ENCODE measurements around the gene KIAA2012.

The KIAA2012 gene

DNA sequence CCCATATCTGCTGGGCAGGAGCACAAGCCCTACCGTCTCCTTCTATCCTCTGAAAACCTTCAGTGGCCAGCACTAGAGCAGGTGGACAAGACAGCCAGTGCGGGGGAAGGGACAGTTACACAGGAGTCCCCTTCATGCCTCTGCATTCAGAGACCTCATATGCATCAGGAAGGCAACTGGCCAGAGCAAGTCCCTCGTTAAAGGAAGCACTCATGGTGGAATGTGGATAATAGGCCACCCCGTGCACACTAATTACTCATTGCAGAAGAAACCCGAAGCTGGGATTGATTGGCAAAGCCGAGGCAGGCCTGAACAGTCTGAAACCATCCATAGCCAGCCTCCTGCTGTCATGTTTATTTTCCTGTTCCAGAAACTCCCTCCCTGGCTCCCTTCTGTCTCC is 11.2 kb downstream of the KIAA2012 start:
- Histone ChIP-seq H3K36me3 (ENCODE audit: insufficient read depth, low read length) (no peaks in the 10 kb centered on the region), H2AFZ (ENCODE audit: low read length, unreplicated experiment) (no peak overlapping the region), H3K79me2 (ENCODE audit: control insufficient read depth, insufficient read depth, low read length, unreplicated experiment) (no peaks in the 10 kb centered on the region), H3K27me3 (ENCODE audit: insufficient read depth, low read length) (peaks cover 5% of the 10 kb centered on the region; the same call in 1 of the 2 replicates), H3K4me3 (ENCODE audit: low read depth, low read length) (no peak overlapping the region), H3K27ac (ENCODE audit: low read depth, low read length) (no peak overlapping the region), H3K4me1 (ENCODE audit: control insufficient read depth, insufficient read depth, low read length, unreplicated experiment) (no peaks in the 10 kb centered on the region)

DNA sequence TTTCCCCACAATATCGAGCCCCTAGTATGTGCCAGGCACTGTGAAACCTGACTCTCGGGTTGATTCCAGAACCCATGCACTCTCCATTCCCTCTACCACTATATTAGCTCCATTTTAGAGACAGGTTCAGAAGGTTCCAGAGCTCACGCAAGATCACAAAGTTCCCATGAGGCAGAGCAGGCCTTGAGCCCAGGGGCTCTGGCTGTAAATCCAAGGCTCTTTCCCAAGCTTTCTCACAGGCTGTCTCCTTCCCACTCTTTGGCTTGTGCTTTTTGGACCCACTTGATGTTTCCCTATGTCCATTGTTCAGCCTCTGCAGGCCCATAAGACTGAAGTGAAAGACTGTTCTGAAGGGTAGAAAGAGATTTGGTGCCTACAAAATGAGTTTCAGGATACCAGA is 15.7 kb downstream of the KIAA2012 start:
- no peaks in the 10 kb centered on the region for H3K79me2 ChIP-seq (ENCODE audit: control insufficient read depth, insufficient read depth, low read length, unreplicated experiment)
- no peak overlapping the region for H3K27ac ChIP-seq (ENCODE audit: low read depth, low read length)
- no peak overlapping the region for H3K4me3 ChIP-seq (ENCODE audit: low read depth, low read length)
- H3K27me3 ChIP-seq (ENCODE audit: insufficient read depth, low read length), result peaks cover 11% of the 10 kb centered on the region; the same call in 1 of the 2 replicates
- H2AFZ ChIP-seq (ENCODE audit: low read length, unreplicated experiment), result no peak overlapping the region
- no peaks in the 10 kb centered on the region for H3K4me1 ChIP-seq (ENCODE audit: control insufficient read depth, insufficient read depth, low read length, unreplicated experiment)
- no peaks in the 10 kb centered on the region for H3K36me3 ChIP-seq (ENCODE audit: insufficient read depth, low read length)

DNA sequence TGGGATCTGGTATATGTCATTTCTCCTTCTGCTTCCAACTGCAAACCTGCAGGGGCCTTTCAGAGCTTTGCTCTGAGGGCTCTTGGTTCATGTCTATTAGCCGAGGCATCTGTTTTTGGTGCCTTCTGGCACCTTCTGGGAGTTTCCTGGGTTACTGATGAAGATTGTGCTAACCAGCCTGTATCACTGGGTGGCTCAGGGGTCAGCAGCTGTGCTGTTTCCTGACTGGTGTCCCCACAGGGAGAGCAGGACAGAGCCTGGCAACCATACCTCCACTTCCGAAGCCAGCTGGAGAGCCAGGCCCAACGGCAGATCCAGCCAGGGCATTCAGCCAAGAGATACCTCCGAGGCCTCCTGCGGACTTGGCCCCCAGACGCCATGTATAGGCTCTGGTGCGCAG is 17.5 kb downstream of the KIAA2012 start:
- no peaks in the 10 kb centered on the region for H3K36me3 ChIP-seq (ENCODE audit: insufficient read depth, low read length)
- H3K27me3 ChIP-seq (ENCODE audit: insufficient read depth, low read length), result peaks cover 11% of the 10 kb centered on the region; the same call in 1 of the 2 replicates
- no peak overlapping the region for H3K27ac ChIP-seq (ENCODE audit: low read depth, low read length)
- H3K79me2 ChIP-seq (ENCODE audit: control insufficient read depth, insufficient read depth, low read length, unreplicated experiment), result no peaks in the 10 kb centered on the region
- H3K4me3 ChIP-seq (ENCODE audit: low read depth, low read length), result no peak overlapping the region
- no peak overlapping the region for H2AFZ ChIP-seq (ENCODE audit: low read length, unreplicated experiment)
- H3K4me1 ChIP-seq (ENCODE audit: control insufficient read depth, insufficient read depth, low read length, unreplicated experiment), result no peaks in the 10 kb centered on the region

DNA sequence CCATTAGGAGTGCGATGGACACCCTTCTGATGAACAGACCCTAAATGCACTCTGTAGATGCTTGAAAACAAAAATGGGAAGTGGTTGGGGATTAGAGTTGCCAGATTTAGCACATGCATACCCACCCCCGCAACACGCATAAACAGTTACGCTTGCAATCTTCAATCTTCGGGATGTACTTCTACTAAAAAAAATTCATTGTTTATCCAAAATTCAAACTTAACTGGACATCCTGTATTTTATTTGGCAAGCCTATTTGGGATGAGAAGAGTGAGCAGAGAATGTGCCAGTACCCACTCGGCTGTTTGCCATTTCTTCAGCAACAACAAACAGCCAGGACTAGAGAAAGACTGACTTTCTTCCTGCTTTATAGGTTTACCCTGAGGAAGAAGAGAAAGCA is 18.4 kb downstream of the KIAA2012 start:
- Histone ChIP-seq H3K4me1 (ENCODE audit: control insufficient read depth, insufficient read depth, low read length, unreplicated experiment) (no peaks in the 10 kb centered on the region), H3K4me3 (ENCODE audit: low read depth, low read length) (no peak overlapping the region), H2AFZ (ENCODE audit: low read length, unreplicated experiment) (no peak overlapping the region), H3K36me3 (ENCODE audit: insufficient read depth, low read length) (no peaks in the 10 kb centered on the region), H3K79me2 (ENCODE audit: control insufficient read depth, insufficient read depth, low read length, unreplicated experiment) (no peaks in the 10 kb centered on the region), H3K27ac (ENCODE audit: low read depth, low read length) (no peak overlapping the region), H3K27me3 (ENCODE audit: insufficient read depth, low read length) (peaks cover 11% of the 10 kb centered on the region; the same call in 1 of the 2 replicates)

DNA sequence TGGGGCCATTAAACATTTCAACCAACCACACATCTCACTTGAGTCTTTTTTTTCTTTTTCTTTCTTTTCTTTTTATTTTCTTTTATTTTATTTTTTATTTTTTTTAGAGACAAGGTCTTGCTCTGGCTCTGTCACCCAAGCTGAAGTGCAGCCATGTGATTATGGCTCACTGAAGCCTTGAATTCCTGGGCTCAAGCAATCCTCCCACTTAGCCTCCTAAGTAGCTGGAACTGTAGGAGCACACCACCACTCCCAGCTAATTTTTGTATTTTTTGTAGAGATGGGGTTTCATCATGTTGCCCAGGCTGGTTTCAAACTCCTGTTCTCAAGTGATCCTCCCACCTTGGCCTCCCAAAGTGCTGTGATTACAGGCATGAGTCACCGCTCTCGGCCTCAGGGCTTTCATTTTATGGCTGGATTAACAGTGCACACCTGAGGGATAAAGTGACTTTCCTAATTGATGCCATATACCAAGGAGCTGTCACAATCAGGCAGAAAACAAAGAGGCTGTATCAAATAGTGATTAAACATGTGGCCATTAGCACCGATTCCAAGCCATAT is 21.5 kb downstream of the KIAA2012 start:
- no peak overlapping the region for H2AFZ ChIP-seq (ENCODE audit: low read length, unreplicated experiment)
- no peaks in the 10 kb centered on the region for H3K36me3 ChIP-seq (ENCODE audit: insufficient read depth, low read length)
- no peak overlapping the region for H3K27ac ChIP-seq (ENCODE audit: low read depth, low read length)
- H3K27me3 ChIP-seq (ENCODE audit: insufficient read depth, low read length), result peaks cover 4% of the 10 kb centered on the region; the same call in 1 of the 2 replicates
- H3K79me2 ChIP-seq (ENCODE audit: control insufficient read depth, insufficient read depth, low read length, unreplicated experiment), result no peaks in the 10 kb centered on the region
- no peaks in the 10 kb centered on the region for H3K4me1 ChIP-seq (ENCODE audit: control insufficient read depth, insufficient read depth, low read length, unreplicated experiment)
- H3K4me3 ChIP-seq (ENCODE audit: low read depth, low read length), result no peak overlapping the region

DNA sequence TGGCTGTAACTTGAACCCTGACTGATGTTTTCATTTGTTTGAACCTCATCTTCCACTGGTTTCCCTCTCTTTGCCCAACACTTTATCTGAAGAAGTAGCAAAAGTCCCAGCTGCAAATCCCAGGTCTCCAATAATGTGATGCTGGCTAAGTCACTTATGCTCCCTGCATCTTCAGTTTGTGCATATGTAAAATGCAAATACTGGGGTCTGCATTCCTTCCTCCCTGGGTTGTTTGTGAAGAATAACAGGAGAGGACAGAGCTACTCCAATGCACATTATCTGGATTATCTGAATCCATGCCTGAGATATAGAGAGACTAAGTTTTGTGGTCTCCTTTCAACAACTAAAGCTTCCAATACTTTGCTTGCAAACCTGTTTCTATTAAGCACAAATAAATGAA is 22.2 kb downstream of the KIAA2012 start:
- Histone ChIP-seq H3K4me3 (ENCODE audit: low read depth, low read length) (no peak overlapping the region), H3K27ac (ENCODE audit: low read depth, low read length) (no peak overlapping the region), H3K36me3 (ENCODE audit: insufficient read depth, low read length) (no peaks in the 10 kb centered on the region), H2AFZ (ENCODE audit: low read length, unreplicated experiment) (no peak overlapping the region), H3K27me3 (ENCODE audit: insufficient read depth, low read length) (no peaks in the 10 kb centered on the region), H3K4me1 (ENCODE audit: control insufficient read depth, insufficient read depth, low read length, unreplicated experiment) (no peaks in the 10 kb centered on the region), H3K79me2 (ENCODE audit: control insufficient read depth, insufficient read depth, low read length, unreplicated experiment) (no peaks in the 10 kb centered on the region)

DNA sequence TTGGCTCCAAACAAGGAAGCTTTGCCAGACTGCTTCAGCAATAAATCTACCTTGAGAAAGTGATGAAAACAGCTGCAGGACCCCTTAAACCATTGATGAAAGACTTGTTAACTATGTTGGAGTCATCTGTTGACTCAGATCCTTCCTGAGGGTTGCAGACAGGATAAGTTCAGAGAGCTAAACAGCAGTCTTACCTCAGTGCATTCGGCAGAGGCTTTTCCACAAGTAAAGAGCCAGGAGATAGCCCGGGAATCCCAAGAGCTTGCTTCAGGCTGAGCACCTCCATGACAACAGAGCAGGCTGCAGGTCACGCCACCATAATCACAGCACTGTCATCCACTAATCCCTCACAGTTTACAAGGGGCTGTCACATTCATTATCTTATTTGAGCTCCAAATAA is 23.7 kb downstream of the KIAA2012 start:
- Histone ChIP-seq H3K27ac (ENCODE audit: low read depth, low read length) (no peak overlapping the region), H2AFZ (ENCODE audit: low read length, unreplicated experiment) (no peak overlapping the region), H3K79me2 (ENCODE audit: control insufficient read depth, insufficient read depth, low read length, unreplicated experiment) (no peaks in the 10 kb centered on the region), H3K4me1 (ENCODE audit: control insufficient read depth, insufficient read depth, low read length, unreplicated experiment) (no peaks in the 10 kb centered on the region), H3K36me3 (ENCODE audit: insufficient read depth, low read length) (no peaks in the 10 kb centered on the region), H3K4me3 (ENCODE audit: low read depth, low read length) (no peak overlapping the region), H3K27me3 (ENCODE audit: insufficient read depth, low read length) (no peaks in the 10 kb centered on the region)

DNA sequence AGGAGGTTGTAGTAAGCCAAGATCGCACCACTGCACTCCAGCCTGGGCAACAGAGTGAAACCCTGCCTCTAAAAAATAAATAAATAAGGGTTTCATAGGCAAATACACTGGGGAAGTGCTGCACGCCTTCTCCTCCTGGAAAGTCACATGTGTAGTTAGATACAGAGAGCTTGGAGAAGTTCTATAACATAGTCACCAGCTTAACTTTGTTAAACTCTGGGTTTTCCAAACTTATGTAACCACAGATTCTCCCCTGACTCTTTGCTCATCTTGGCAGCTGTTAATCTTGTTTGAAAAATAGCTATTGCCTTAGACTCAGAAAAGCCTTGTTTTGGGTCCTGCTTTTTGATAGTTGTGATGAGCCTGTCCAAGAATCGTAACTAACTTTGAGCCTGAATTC is 25.2 kb downstream of the KIAA2012 start:
- no peaks in the 10 kb centered on the region for H3K27me3 ChIP-seq (ENCODE audit: insufficient read depth, low read length)
- no peak overlapping the region for H2AFZ ChIP-seq (ENCODE audit: low read length, unreplicated experiment)
- H3K4me1 ChIP-seq (ENCODE audit: control insufficient read depth, insufficient read depth, low read length, unreplicated experiment), result no peaks in the 10 kb centered on the region
- no peaks in the 10 kb centered on the region for H3K79me2 ChIP-seq (ENCODE audit: control insufficient read depth, insufficient read depth, low read length, unreplicated experiment)
- no peaks in the 10 kb centered on the region for H3K36me3 ChIP-seq (ENCODE audit: insufficient read depth, low read length)
- no peak overlapping the region for H3K4me3 ChIP-seq (ENCODE audit: low read depth, low read length)
- H3K27ac ChIP-seq (ENCODE audit: low read depth, low read length), result no peak overlapping the region

DNA sequence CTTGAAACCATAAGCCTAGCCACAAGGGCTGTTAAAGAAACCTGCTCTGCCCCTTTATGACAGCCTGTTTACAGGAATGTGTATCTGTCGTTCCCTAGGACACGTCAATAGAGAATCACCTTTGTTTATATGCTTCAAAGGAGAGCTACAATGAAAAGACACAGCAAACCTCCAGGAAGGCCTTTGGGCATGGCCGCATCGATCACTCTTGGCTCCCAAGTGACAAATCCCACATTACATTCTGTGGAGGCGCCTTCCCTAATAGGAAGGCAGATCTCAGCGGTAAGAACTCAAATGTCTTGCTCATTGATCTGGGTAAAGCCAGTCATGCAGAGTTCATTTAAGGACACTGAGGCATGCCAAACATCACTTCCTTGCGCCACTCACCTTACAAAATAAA is 26.5 kb downstream of the KIAA2012 start:
- Histone ChIP-seq H3K79me2 (ENCODE audit: control insufficient read depth, insufficient read depth, low read length, unreplicated experiment) (no peaks in the 10 kb centered on the region), H3K36me3 (ENCODE audit: insufficient read depth, low read length) (no peaks in the 10 kb centered on the region), H3K4me3 (ENCODE audit: low read depth, low read length) (no peak overlapping the region), H2AFZ (ENCODE audit: low read length, unreplicated experiment) (no peak overlapping the region), H3K27ac (ENCODE audit: low read depth, low read length) (no peak overlapping the region), H3K4me1 (ENCODE audit: control insufficient read depth, insufficient read depth, low read length, unreplicated experiment) (no peaks in the 10 kb centered on the region), H3K27me3 (ENCODE audit: insufficient read depth, low read length) (no peaks in the 10 kb centered on the region)

DNA sequence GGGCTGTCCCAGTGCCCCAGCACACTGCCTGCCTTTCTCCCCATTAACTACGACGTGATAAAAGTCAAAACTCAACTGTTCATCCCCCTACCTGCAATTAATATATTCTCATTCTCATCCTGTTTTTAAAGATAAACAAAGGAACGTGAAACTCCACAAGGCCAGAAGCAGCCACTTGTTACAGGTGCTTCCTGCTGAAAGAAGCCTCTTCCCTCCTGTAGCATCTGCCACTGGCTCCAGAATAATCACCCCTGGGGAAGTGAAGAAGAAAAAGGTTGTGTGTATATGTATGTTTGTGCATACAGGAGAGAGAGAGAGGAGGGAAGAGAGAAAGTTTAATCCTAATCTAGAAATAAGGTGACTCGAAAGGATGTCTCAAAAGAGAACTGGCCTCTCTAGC is 27.1 kb downstream of the KIAA2012 start:
- Histone ChIP-seq H3K79me2 (ENCODE audit: control insufficient read depth, insufficient read depth, low read length, unreplicated experiment) (no peaks in the 10 kb centered on the region), H3K4me1 (ENCODE audit: control insufficient read depth, insufficient read depth, low read length, unreplicated experiment) (no peaks in the 10 kb centered on the region), H3K27ac (ENCODE audit: low read depth, low read length) (no peak overlapping the region), H3K4me3 (ENCODE audit: low read depth, low read length) (no peak overlapping the region), H3K36me3 (ENCODE audit: insufficient read depth, low read length) (no peaks in the 10 kb centered on the region), H2AFZ (ENCODE audit: low read length, unreplicated experiment) (no peak overlapping the region), H3K27me3 (ENCODE audit: insufficient read depth, low read length) (no peaks in the 10 kb centered on the region)

DNA sequence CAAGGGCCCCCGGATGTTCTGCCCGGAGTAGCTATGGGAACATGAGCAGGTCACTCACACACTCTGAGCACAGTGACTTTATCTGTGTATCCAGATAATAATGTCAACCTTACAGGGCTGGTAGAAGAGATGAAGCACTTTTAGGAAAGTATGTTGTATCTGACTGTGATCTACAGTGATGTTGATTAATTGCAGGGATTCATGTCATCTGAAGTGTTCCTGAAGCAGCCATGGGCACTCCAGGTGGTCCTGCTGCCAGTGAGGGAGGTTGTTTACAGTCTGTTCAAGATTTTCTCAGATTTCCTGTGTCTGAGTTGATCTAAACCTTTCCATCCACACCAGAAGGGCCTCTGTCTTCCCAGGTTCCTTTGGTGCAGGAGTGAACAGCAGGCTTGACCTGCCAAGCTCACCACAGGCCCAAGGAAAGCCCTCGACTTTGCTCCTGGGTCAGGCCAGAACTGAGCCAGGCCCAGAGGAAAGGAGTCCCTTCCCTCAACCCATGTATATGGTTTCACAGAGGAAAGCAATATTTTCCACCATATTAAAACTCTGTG is 28.0 kb downstream of the KIAA2012 start:
- no peak overlapping the region for H3K27ac ChIP-seq (ENCODE audit: low read depth, low read length)
- no peaks in the 10 kb centered on the region for H3K79me2 ChIP-seq (ENCODE audit: control insufficient read depth, insufficient read depth, low read length, unreplicated experiment)
- H2AFZ ChIP-seq (ENCODE audit: low read length, unreplicated experiment), result no peak overlapping the region
- H3K36me3 ChIP-seq (ENCODE audit: insufficient read depth, low read length), result no peaks in the 10 kb centered on the region
- no peaks in the 10 kb centered on the region for H3K4me1 ChIP-seq (ENCODE audit: control insufficient read depth, insufficient read depth, low read length, unreplicated experiment)
- no peaks in the 10 kb centered on the region for H3K27me3 ChIP-seq (ENCODE audit: insufficient read depth, low read length)
- no peak overlapping the region for H3K4me3 ChIP-seq (ENCODE audit: low read depth, low read length)
